ENCODE results near the gene FOXO6. TPM values are rescaled to one million over a fixed set of nuclear protein-coding genes. Genes with fewer than 3 reads are reported as not detected.

Gene FOXO6
- total and polyA plus RNA-seq, 2 donors (not counting 1 experiment from before 2014, with no cell fraction given) = 0.06 to 0.15 TPM

DNA sequence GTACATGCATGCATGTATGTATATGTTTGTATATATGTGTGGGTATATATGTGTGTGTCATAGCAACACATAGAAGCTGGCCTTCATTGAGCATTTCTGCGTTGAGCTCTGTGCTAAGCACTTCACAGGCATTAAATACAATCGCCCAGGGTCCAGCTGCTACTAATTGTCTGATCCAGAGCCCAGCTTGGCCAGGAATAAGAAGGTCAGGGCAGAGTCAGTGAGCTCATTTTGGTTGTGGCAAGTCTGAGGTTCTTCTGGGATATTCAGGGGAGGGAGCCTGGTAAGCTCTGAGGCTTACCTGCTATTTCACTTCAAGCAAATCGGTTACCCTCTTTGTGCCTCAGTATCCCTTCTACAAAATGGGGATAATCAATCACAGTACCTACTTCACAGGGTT lies 59.6 kb downstream of the FOXO6 start:
- intact Hi-C loops (cut with micrococcal nuclease) = no loop called here
- Mint-ChIP-seq H3K4me3 (no peak overlapping the region), H3K9me3 (ENCODE audit: insufficient read depth) (no peaks in the 10 kb centered on the region), H3K4me1 (no peaks in the 10 kb centered on the region), H3K27me3 (peaks cover 18% of the 10 kb centered on the region), H3K27ac (no peak overlapping the region)
- Histone ChIP-seq H3K4me2 (replicated peaks; ENCODE audit: low read depth, low read length, poor library complexity, severe bottlenecking) (no peak overlapping the region), H3K27me3 (replicated peaks in 1 of 4; ENCODE audit: control extremely low read depth in 1 of 4, control insufficient read depth in 3 of 4, insufficient read depth in 4 of 4, low read length in 3 of 4) (peaks cover 0 to 8% (median 0%) of the 10 kb centered on the region in 4 experiments), H2AFZ (ENCODE audit: insufficient read depth, low read depth, low read length, poor library complexity, severe bottlenecking) (no peak overlapping the region), H3K4me3 (ENCODE audit: control extremely low read depth in 1 of 5, extremely low read depth in 1 of 5, insufficient read depth in 1 of 5, low read depth in 2 of 5, low read length in 4 of 5) (no peak overlapping the region), H3K36me3 (replicated peaks in 1 of 2; ENCODE audit: control extremely low read depth in 1 of 2, control insufficient read depth in 1 of 2, extremely low read depth in 1 of 2, insufficient read depth in 2 of 2, low read length in 1 of 2) (no peaks in the 10 kb centered on the region), H3K27ac (ENCODE audit: low read length in 2 of 2) (no peak overlapping the region), H4K20me1 (ENCODE audit: control insufficient read depth, insufficient read depth, low read length, poor library complexity, severe bottlenecking) (no peaks in the 10 kb centered on the region), H3K4me1 (ENCODE audit: control insufficient read depth in 2 of 2, insufficient read depth in 2 of 2, low read length in 2 of 2) (no peaks in the 10 kb centered on the region), H3K9ac (ENCODE audit: low read length) (no peak overlapping the region), H3K79me2 (ENCODE audit: control insufficient read depth, insufficient read depth, low read length) (no peaks in the 10 kb centered on the region), H3K9me3 (ENCODE audit: control extremely low read depth in 1 of 3, control insufficient read depth in 2 of 3, insufficient read depth in 1 of 3, low read length in 2 of 3) (peaks cover 0 to 2% (median 0%) of the 10 kb centered on the region in 3 donors)
- POLR2A ChIA-PET = no interaction called here
- WGBS (ENCODE audit: insufficient coverage) = 78% methylated on average over 2 of the region's 3 CpGs
- TF ChIP-seq CTCF (IDR thresholded peaks at IDR 0.05) = no peak
- TF ChIP-seq EZH2 (IDR thresholded peaks at IDR 0.05; ENCODE audit: borderline replicate concordance, insufficient read depth, low read depth, low read length, poor library complexity, severe bottlenecking) = no peak
- DNase-seq = no peak
- no peak for ATAC-seq (ENCODE audit: low read depth)
- CTCF ChIA-PET = interaction anchor here (0.9 to 7.8 kb wide), 7 partner anchors 10 to 165 kb away, joined by 3 to 73 read pairs (median 4); no protein-coding TSS in a partner anchor

DNA sequence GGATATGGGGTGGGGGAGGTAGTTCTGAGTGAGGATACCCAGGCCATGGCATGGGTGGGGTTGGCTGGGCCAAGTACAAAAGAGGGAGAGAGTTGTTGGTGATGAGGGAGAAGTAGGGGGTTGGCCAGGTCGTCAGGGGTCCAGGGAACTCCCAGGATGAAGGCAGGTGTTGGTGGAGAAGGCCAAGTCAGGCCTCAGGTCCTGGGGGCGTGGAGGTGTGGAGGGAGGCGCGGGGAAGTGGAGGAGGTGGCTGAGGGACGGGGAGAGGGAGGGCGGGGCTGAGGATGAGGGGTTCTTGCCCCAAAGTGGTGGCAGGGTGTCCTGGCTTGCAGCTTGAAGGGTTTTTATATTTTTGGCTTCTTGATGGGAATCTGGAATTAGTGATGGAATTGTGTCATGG lies 61.1 kb downstream of the FOXO6 start:
- Histone ChIP-seq H2AFZ (ENCODE audit: insufficient read depth, low read depth, low read length, poor library complexity, severe bottlenecking) (no peak overlapping the region), H3K79me2 (ENCODE audit: control insufficient read depth, insufficient read depth, low read length) (no peaks in the 10 kb centered on the region), H3K27me3 (replicated peaks in 1 of 4; ENCODE audit: control extremely low read depth in 1 of 4, control insufficient read depth in 3 of 4, insufficient read depth in 4 of 4, low read length in 3 of 4) (peaks cover 0 to 2% (median 0%) of the 10 kb centered on the region in 4 experiments), H3K9me3 (ENCODE audit: control extremely low read depth in 1 of 3, control insufficient read depth in 2 of 3, insufficient read depth in 1 of 3, low read length in 2 of 3) (no peaks in the 10 kb centered on the region), H3K36me3 (replicated peaks in 1 of 2; ENCODE audit: control extremely low read depth in 1 of 2, control insufficient read depth in 1 of 2, extremely low read depth in 1 of 2, insufficient read depth in 2 of 2, low read length in 1 of 2) (no peaks in the 10 kb centered on the region), H4K20me1 (ENCODE audit: control insufficient read depth, insufficient read depth, low read length, poor library complexity, severe bottlenecking) (no peaks in the 10 kb centered on the region), H3K4me1 (ENCODE audit: control insufficient read depth in 2 of 2, insufficient read depth in 2 of 2, low read length in 2 of 2) (no peaks in the 10 kb centered on the region), H3K27ac (ENCODE audit: low read length in 2 of 2) (no peak overlapping the region), H3K9ac (ENCODE audit: low read length) (no peak overlapping the region), H3K4me3 (ENCODE audit: control extremely low read depth in 1 of 5, extremely low read depth in 1 of 5, insufficient read depth in 1 of 5, low read depth in 2 of 5, low read length in 4 of 5) (no peak overlapping the region), H3K4me2 (replicated peaks; ENCODE audit: low read depth, low read length, poor library complexity, severe bottlenecking) (no peak overlapping the region)
- ATAC-seq (ENCODE audit: low read depth) (no peak), DNase-seq (no peak)
- Mint-ChIP-seq H3K9me3 (ENCODE audit: insufficient read depth) (no peaks in the 10 kb centered on the region), H3K27ac (no peak overlapping the region), H3K4me1 (no peaks in the 10 kb centered on the region), H3K4me3 (no peak overlapping the region), H3K27me3 (peaks cover 13% of the 10 kb centered on the region)
- no peak for TF ChIP-seq CTCF (IDR thresholded peaks at IDR 0.05)
- no peak for TF ChIP-seq EZH2 (IDR thresholded peaks at IDR 0.05; ENCODE audit: borderline replicate concordance, insufficient read depth, low read depth, low read length, poor library complexity, severe bottlenecking)
- POLR2A ChIA-PET = no interaction called here
- CTCF ChIA-PET = interaction anchor here (1.6 kb wide), 1 partner anchor 140 kb away, joined by 4 read pairs; no protein-coding TSS in a partner anchor
- intact Hi-C loops (cut with micrococcal nuclease) = no loop called here
- WGBS (ENCODE audit: insufficient coverage) = 90% methylated on average over 6 of the region's 6 CpGs

Data from B cell (primary cell).